Liver (tissue), 9 donors: ENCODE data around the gene TGFBR3. TPM values are rescaled to one million over a fixed set of nuclear protein-coding genes. Genes with fewer than 3 reads are reported as not detected.

Source experiments
- DNase-seq: peaks from one replicate; pipeline ENCODE4 v3.0.0-alpha.2; 2017; ENCODE audit warnings: low spot score
- H3K27ac ChIP-seq, 2 donors: one replicate each; pipeline ENCODE4 v1.7.0; 2013; ENCODE audit warnings: inconsistent platforms in 2 of 2, low read length in 2 of 2, control low read depth in 1 of 2, low read depth in 1 of 2, mild to moderate bottlenecking in 1 of 2
- H3K27me3 ChIP-seq, 4 donors: one replicate each; pipeline versions ENCODE4 v1.6.1 to v1.7.0; 2013; ENCODE audit warnings: low read length in 3 of 4, inconsistent platforms in 1 of 4, mild to moderate bottlenecking in 1 of 4, moderate library complexity in 1 of 4; ENCODE audit not compliant: control insufficient read depth in 4 of 4, insufficient read depth in 4 of 4
- H3K36me3 ChIP-seq, 4 donors: one replicate each; pipeline versions ENCODE4 v1.6.1 to v1.7.0; 2013; ENCODE audit warnings: low read length in 3 of 4, mild to moderate bottlenecking in 3 of 4, low read depth in 1 of 4, moderate library complexity in 1 of 4; ENCODE audit not compliant: control insufficient read depth in 4 of 4, insufficient read depth in 3 of 4
- H3K4me1 ChIP-seq, 4 donors: one replicate each; pipeline versions ENCODE4 v1.6.1 to v1.7.0; 2013; ENCODE audit warnings: low read length in 3 of 4, mild to moderate bottlenecking in 3 of 4, moderate library complexity in 1 of 4; ENCODE audit not compliant: control insufficient read depth in 4 of 4, insufficient read depth in 4 of 4
- H3K4me3 ChIP-seq, 3 donors: one replicate each; pipeline versions ENCODE4 v1.6.1 to v1.7.0; 2013; ENCODE audit warnings: low read length in 3 of 3, control low read depth in 1 of 3, low read depth in 1 of 3, mild to moderate bottlenecking in 1 of 3
- H3K9ac ChIP-seq, 2 donors: one replicate each; pipeline ENCODE4 v1.7.0; 2013; ENCODE audit warnings: low read length in 2 of 2, mild to moderate bottlenecking in 2 of 2, moderate library complexity in 2 of 2, control low read depth in 1 of 2, low read depth in 1 of 2
- H3K9me3 ChIP-seq, 4 donors: one replicate each; pipeline versions ENCODE4 v1.6.1 to v1.7.0; 2013; ENCODE audit warnings: low read length in 3 of 4; ENCODE audit not compliant: control insufficient read depth in 4 of 4
- CTCF ChIP-seq: fragments of 150-350 bp; IDR thresholded peaks from 2 replicates; pipeline ENCODE4 v1.5.1; 2017; ENCODE audit warnings: improper control_type of control experiment, low read depth, low read length; ENCODE audit not compliant: missing input control
- EGR1 ChIP-seq, 2 donors: IDR thresholded peaks; 2 replicates each; pipeline ENCODE4 v1.6.1; 2016 to 2018; ENCODE audit warnings: antibody characterized with exemption in 2 of 2, low read depth in 2 of 2
- FOXA1 ChIP-seq: IDR thresholded peaks from 2 replicates; pipeline ENCODE4 v1.6.1; 2016; ENCODE audit warnings: antibody characterized with exemption
- FOXA2 ChIP-seq: IDR thresholded peaks from 2 replicates; pipeline ENCODE4 v1.6.1; 2016; ENCODE audit warnings: antibody characterized with exemption
- GABPA ChIP-seq, 2 donors: IDR thresholded peaks in 1 of 2; conservative IDR thresholded peaks in 1 of 2; 2 replicates each; pipeline ENCODE4 v1.6.1; 2016; ENCODE audit warnings: antibody characterized with exemption in 2 of 2, mild to moderate bottlenecking in 1 of 2, moderate library complexity in 1 of 2
- HNF4A ChIP-seq, 2 donors: conservative IDR thresholded peaks; 2 replicates each; pipeline ENCODE4 v1.6.1; 2016; ENCODE audit warnings: antibody characterized with exemption in 2 of 2, mild to moderate bottlenecking in 2 of 2
- HNF4G ChIP-seq: IDR thresholded peaks from 2 replicates; pipeline ENCODE4 v1.6.1; 2016; ENCODE audit warnings: antibody characterized with exemption
- JUND ChIP-seq, 2 donors: IDR thresholded peaks; 2 replicates each; pipeline ENCODE4 v1.6.1; 2016; ENCODE audit warnings: antibody characterized with exemption in 2 of 2
- NR2F2 ChIP-seq: IDR thresholded peaks from 2 replicates; pipeline ENCODE4 v1.6.1; 2016; ENCODE audit warnings: antibody characterized with exemption
- RAD21 ChIP-seq, 2 donors: IDR thresholded peaks; 2 replicates each; pipeline ENCODE4 v1.6.1; 2016; ENCODE audit warnings: antibody characterized with exemption in 2 of 2, mild to moderate bottlenecking in 2 of 2
- REST ChIP-seq: IDR thresholded peaks from 2 replicates; pipeline ENCODE4 v1.6.1; 2016; ENCODE audit warnings: antibody characterized with exemption, mild to moderate bottlenecking
- RXRA ChIP-seq, 2 donors: IDR thresholded peaks; 2 replicates each; pipeline ENCODE4 v1.6.1; 2017 to 2018; ENCODE audit warnings: antibody characterized with exemption in 2 of 2, mild to moderate bottlenecking in 1 of 2
- TAF1 ChIP-seq: conservative IDR thresholded peaks from 2 replicates; pipeline ENCODE4 v1.6.1; 2016; ENCODE audit warnings: antibody characterized with exemption, mild to moderate bottlenecking
- WGBS: extraction: QIAGEN DNeasy Blood & Tissue Kit; methylation state at CpG from one replicate; pipeline ENCODE4 v1.1.7; 2013; 5-methylcytosine and 5-hydroxymethylcytosine counted together
- polyA plus RNA-seq, 2 donors: library from polyadenylated mRNA; stranded (reverse) in 1 of 2; unstranded in 1 of 2; fragments of 200-250 nt in 1 of 2; fragments of >200 nt in 1 of 2; fragmentation: Nextera tagmentation in 1 of 2; extraction: Ambion mirVana in 1 of 2; gene quantifications; one replicate each; pipeline versions ENCODE4 v1.2.1 to v1.2.3, GENCODE V29; 2013 to 2015
- total RNA-seq, 2 donors: library from RNA; depleted of rRNA; stranded (reverse); fragments of >200 nt; gene quantifications; one replicate each; pipeline ENCODE4 v1.2.3, GENCODE V29; 2014
- TF ChIP-seq, protein P1 (sequence below): IDR thresholded peaks from 2 replicates; pipeline ENCODE4 v1.6.1; 2016; ENCODE audit warnings: antibody characterized with exemption
- donor health status: healthy.
- donor health status: healthy.
- donor health status: healthy.
- donor health status: healthy.
- donor health status: healthy.

TGFBR3 gene
- total and polyA plus RNA-seq, 4 donors = 6.1 to 19.3 (median 9.9) TPM

DNA sequence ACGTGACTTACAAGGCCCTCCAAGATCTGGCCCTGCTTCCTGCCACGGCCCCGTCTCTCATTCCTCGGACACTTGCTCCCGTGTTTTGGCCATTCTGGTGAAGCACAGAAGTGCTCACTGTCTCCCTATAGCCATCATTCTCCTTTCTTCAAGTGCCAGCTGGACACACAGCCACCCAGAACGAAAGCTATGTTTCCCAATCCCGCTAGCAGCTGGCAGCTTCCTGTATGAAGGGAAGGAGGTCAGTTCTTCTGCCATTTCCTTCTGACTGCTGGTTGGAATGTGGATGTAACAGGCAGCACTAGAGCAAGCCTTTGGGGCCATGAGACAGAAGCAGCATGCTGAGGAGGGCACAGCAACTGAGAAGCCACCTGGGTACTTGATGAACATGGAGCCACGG lies 82.8 kb downstream of the TGFBR3 start:
- Histone ChIP-seq H3K4me1 (peaks cover 0 to 9% (median 0%) of the 10 kb centered on the region in 4 donors), H3K36me3 (peaks cover 0 to 2% (median 0%) of the 10 kb centered on the region in 4 donors), H3K9me3 (no peaks in the 10 kb centered on the region), H3K4me3 (no peak overlapping the region), H3K9ac (no peak overlapping the region), H3K27ac (no peak overlapping the region), H3K27me3 (no peaks in the 10 kb centered on the region)
- 79% methylated on average over 8 of the region's 8 CpGs for WGBS
- no peak for DNase-seq
- TF ChIP-seq EGR1 (IDR thresholded peaks at IDR 0.05; ENCODE audit: low read depth in 2 of 2) = no peak

GRCh38 chr1:91801496-91802115 lies 84.3 kb downstream of the TGFBR3 start:
- Histone ChIP-seq H3K27me3 (no peaks in the 10 kb centered on the region), H3K27ac (no peak overlapping the region), H3K4me1 (peaks cover 0 to 9% (median 0%) of the 10 kb centered on the region in 4 donors), H3K36me3 (peaks cover 0 to 3% (median under 1%) of the 10 kb centered on the region in 4 donors), H3K4me3 (no peak overlapping the region), H3K9ac (no peak overlapping the region), H3K9me3 (no peaks in the 10 kb centered on the region)
- TF ChIP-seq HNF4G (no peak), NR2F2 (peak; percentile 44)
- no peak for DNase-seq
- WGBS = 76% methylated on average over 3 of the region's 3 CpGs

DNA sequence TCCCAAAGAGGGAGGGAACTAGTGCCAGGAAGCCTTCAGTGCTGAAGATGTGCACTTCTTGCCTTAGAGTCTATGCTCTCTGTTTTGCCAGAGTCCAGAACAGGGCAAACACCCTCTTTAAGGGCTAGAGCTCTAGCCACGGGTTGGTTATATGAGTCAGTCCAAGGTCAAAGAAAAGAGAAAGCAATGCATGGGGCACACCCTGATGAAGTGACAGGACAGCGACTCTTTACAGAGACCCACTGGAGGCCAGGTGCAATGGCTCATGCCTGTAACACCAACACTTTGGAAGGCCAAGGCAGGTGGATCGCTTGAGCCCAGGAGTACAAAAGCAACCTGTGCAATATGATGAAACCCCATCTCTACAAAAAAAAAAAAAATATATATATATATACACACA lies 86.1 kb downstream of the TGFBR3 start:
- TF ChIP-seq FOXA2 (no peak), HNF4G (no peak), RXRA (IDR thresholded peaks at IDR 0.05) (no peak), HNF4A (conservative IDR thresholded peaks at IDR 0.05) (no peak), GABPA (IDR thresholded peaks at IDR 0.05 in 1 of 2, conservative IDR thresholded peaks at IDR 0.05 in 1 of 2) (no peak), JUND (IDR thresholded peaks at IDR 0.05) (no peak), FOXA1 (no peak), TAF1 (no peak), EGR1 (IDR thresholded peaks at IDR 0.05; ENCODE audit: low read depth in 2 of 2) (no peak), CTCF (no peak)
- Histone ChIP-seq H3K27ac (no peak overlapping the region), H3K36me3 (peaks cover 0 to 8% (median 2%) of the 10 kb centered on the region in 4 donors), H3K9me3 (no peaks in the 10 kb centered on the region), H3K9ac (no peak overlapping the region), H3K4me3 (no peak overlapping the region), H3K4me1 (peaks cover 0 to 9% (median 0%) of the 10 kb centered on the region in 4 donors), H3K27me3 (no peaks in the 10 kb centered on the region)
- no peak for DNase-seq
- 87% methylated on average over 3 of the region's 3 CpGs for WGBS

DNA sequence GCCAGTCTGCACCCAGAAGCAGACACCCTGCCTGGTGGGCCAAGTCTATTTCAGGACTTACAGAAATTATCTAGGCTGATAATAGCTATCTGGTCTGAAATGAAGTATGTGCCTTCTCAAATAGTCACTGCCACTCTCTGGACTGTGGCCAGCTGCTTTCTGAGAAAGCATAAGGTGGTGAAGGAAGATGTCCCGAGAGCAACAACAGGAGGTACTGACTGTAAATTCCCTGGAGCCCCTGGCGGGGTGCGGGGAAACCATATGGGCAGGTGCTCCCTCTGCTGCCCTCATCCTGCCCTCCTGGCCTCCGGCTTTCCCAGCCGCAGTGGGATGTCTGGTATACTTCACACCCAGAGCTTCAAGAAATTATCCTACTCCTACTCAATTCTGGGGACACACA lies 86.8 kb downstream of the TGFBR3 start:
- H3K27me3 ChIP-seq = no peaks in the 10 kb centered on the region
- TF ChIP-seq HNF4A (conservative IDR thresholded peaks at IDR 0.05) = no peak
- TF ChIP-seq REST = no peak
- TF ChIP-seq GABPA (IDR thresholded peaks at IDR 0.05 in 1 of 2, conservative IDR thresholded peaks at IDR 0.05 in 1 of 2) = no peak
- TF ChIP-seq FOXA2 = no peak
- TF ChIP-seq, protein P1, sequence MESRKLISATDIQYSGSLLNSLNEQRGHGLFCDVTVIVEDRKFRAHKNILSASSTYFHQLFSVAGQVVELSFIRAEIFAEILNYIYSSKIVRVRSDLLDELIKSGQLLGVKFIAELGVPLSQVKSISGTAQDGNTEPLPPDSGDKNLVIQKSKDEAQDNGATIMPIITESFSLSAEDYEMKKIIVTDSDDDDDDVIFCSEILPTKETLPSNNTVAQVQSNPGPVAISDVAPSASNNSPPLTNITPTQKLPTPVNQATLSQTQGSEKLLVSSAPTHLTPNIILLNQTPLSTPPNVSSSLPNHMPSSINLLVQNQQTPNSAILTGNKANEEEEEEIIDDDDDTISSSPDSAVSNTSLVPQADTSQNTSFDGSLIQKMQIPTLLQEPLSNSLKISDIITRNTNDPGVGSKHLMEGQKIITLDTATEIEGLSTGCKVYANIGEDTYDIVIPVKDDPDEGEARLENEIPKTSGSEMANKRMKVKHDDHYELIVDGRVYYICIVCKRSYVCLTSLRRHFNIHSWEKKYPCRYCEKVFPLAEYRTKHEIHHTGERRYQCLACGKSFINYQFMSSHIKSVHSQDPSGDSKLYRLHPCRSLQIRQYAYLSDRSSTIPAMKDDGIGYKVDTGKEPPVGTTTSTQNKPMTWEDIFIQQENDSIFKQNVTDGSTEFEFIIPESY = no peak
- no peak for TF ChIP-seq EGR1 (IDR thresholded peaks at IDR 0.05; ENCODE audit: low read depth in 2 of 2)
- TF ChIP-seq RAD21 (IDR thresholded peaks at IDR 0.05) = no peak
- TF ChIP-seq HNF4G = no peak
- H3K36me3 ChIP-seq = peaks cover 0 to 8% (median 2%) of the 10 kb centered on the region in 4 donors
- no peak for DNase-seq
- no peak overlapping the region for H3K4me3 ChIP-seq
- no peaks in the 10 kb centered on the region for H3K9me3 ChIP-seq
- peaks cover 0 to 5% (median 0%) of the 10 kb centered on the region in 4 donors for H3K4me1 ChIP-seq
- no peak overlapping the region for H3K27ac ChIP-seq
- 91% methylated on average over 5 of the region's 5 CpGs for WGBS
- H3K9ac ChIP-seq = no peak overlapping the region
